ENCODE results near the gene NGDN.
"Not testable (repeated sequence)": the region's sequence is repeated elsewhere in the genome, so short reads cannot be mapped to it uniquely, and the experiment has no call there.

The NGDN gene

GRCh38 chr14:23469127-23469905 is at the start of gene NGDN:
Gene NGDN (plus strand): TSS chr14:23469703. CDS start chr14:23469716, 13 bp downstream.
- peak; percentile 99 for DNase-seq (ENCODE audit: low spot score)

GRCh38 chr14:23421594-23421993 is 47.9 kb upstream of the NGDN start:
- DNase-seq (ENCODE audit: low spot score) = no peak

GRCh38 chr14:23423657-23424056 is 45.8 kb upstream of the NGDN start:
- no peak for DNase-seq (ENCODE audit: low spot score)

- DNase-seq (ENCODE audit: low spot score) = no peak
Measured at GRCh38 chr14:23425169-23425568, 44.3 kb upstream of the NGDN start.

- not testable (repeated sequence) for DNase-seq (ENCODE audit: low spot score)
Measured at GRCh38 chr14:23425798-23426197, 43.7 kb upstream of the NGDN start.

GRCh38 chr14:23428686-23429495 is 40.6 kb upstream of the NGDN start:
- no peak for DNase-seq (ENCODE audit: low spot score)

GRCh38 chr14:23430016-23430722 is 39.3 kb upstream of the NGDN start:
- DNase-seq (ENCODE audit: low spot score) = no peak

GRCh38 chr14:23430723-23431085 is 38.8 kb upstream of the NGDN start:
- DNase-seq (ENCODE audit: low spot score) = no peak

GRCh38 chr14:23431486-23431885 is 38.0 kb upstream of the NGDN start:
- DNase-seq (ENCODE audit: low spot score) = no peak

GRCh38 chr14:23432102-23432925 is 37.2 kb upstream of the NGDN start:
- DNase-seq (ENCODE audit: low spot score) = no peak

- DNase-seq (ENCODE audit: low spot score) = no peak
Measured at GRCh38 chr14:23432946-23433345, 36.6 kb upstream of the NGDN start.

- DNase-seq (ENCODE audit: low spot score) = no peak
Measured at GRCh38 chr14:23433457-23433856, 36.0 kb upstream of the NGDN start.

GRCh38 chr14:23434488-23435222 is 34.8 kb upstream of the NGDN start:
- DNase-seq (ENCODE audit: low spot score) = no peak

GRCh38 chr14:23435543-23436326 is 33.8 kb upstream of the NGDN start, which contains the start of gene MYH7:
Gene MYH7 (minus strand): TSS chr14:23435660. CDS start chr14:23433732, 1,928 bp downstream.
- no peak for DNase-seq (ENCODE audit: low spot score)

- DNase-seq (ENCODE audit: low spot score) = no peak
Measured at GRCh38 chr14:23436327-23437132, 33.0 kb upstream of the NGDN start.

GRCh38 chr14:23437133-23438100 is 32.1 kb upstream of the NGDN start:
- no peak for DNase-seq (ENCODE audit: low spot score)

GRCh38 chr14:23438101-23438971 is 31.2 kb upstream of the NGDN start:
- no peak for DNase-seq (ENCODE audit: low spot score)
